CD8-positive, alpha-beta memory T cell (primary cell): Measurements from ENCODE around the gene BBS5. TPM values are rescaled to one million over a fixed set of nuclear protein-coding genes. Genes with fewer than 3 reads are reported as not detected.
"Not testable (repeated sequence)": the region's sequence is repeated elsewhere in the genome, so short reads cannot be mapped to it uniquely, and the experiment has no call there.

Source experiments
- CTCF ChIA-PET: fragments of 350-600 bp; sonication (Branson Sonifier 250); formaldehyde crosslinking; loops from one replicate; lab custom pipeline; 2021; ENCODE audit warnings: antibody characterized with exemption; lab: Charles Lee
- POLR2A ChIA-PET: fragments of 350-600 bp; sonication (Branson Sonifier 250); formaldehyde crosslinking; loops from one replicate; lab custom pipeline; 2021; ENCODE audit warnings: antibody characterized with exemption; lab: Charles Lee
- DNase-seq, 5 donors: peaks; one replicate each; pipeline versions ENCODE4 v3.0.0 to v3.0.0-alpha.2; 2020 to 2022; ENCODE audit warnings: mixed read lengths in 1 of 5
- H3K27ac ChIP-seq: one replicate; pipeline ENCODE4 v1.7.0; 2013; ENCODE audit warnings: low read depth, mild to moderate bottlenecking, low read length, moderate library complexity
- H3K27me3 ChIP-seq: 2 replicates; pipeline ENCODE4 v1.7.0; 2013; ENCODE audit warnings: low read length, mild to moderate bottlenecking; ENCODE audit not compliant: insufficient read depth, poor library complexity, severe bottlenecking
- H3K36me3 ChIP-seq: 2 replicates; pipeline ENCODE4 v1.7.0; 2013; ENCODE audit warnings: mild to moderate bottlenecking, low read length, moderate library complexity; ENCODE audit not compliant: insufficient read depth
- H3K4me1 ChIP-seq: 2 replicates; pipeline ENCODE4 v1.7.0; 2013; ENCODE audit warnings: mild to moderate bottlenecking, low read length, moderate library complexity; ENCODE audit not compliant: insufficient read depth
- H3K4me3 ChIP-seq: 2 replicates; pipeline ENCODE4 v1.7.0; 2013; ENCODE audit warnings: mild to moderate bottlenecking, low read length
- H3K9me3 ChIP-seq: 2 replicates; pipeline ENCODE4 v1.7.0; 2013; ENCODE audit warnings: mild to moderate bottlenecking, low read length
- H3K27ac Mint-ChIP-seq, 8 donors: one replicate each; pipeline ENCODE4 v1.8.0; 2020 to 2021; ENCODE audit warnings: mixed read lengths in 8 of 8, mild to moderate bottlenecking in 6 of 8, inconsistent platforms in 3 of 8, moderate library complexity in 3 of 8
- H3K27me3 Mint-ChIP-seq, 2 donors: one replicate each; pipeline ENCODE4 v1.8.0; 2020 to 2021; ENCODE audit warnings: mixed read lengths in 2 of 2, mild to moderate bottlenecking in 1 of 2, moderate library complexity in 1 of 2
- H3K36me3 Mint-ChIP-seq, 3 donors: one replicate each; pipeline ENCODE4 v1.8.0; 2020 to 2021; ENCODE audit warnings: mixed read lengths in 3 of 3, inconsistent platforms in 1 of 3, mild to moderate bottlenecking in 1 of 3
- H3K4me1 Mint-ChIP-seq, 3 donors: one replicate each; pipeline ENCODE4 v1.8.0; 2020 to 2021; ENCODE audit warnings: mixed read lengths in 3 of 3, inconsistent platforms in 1 of 3, mild to moderate bottlenecking in 1 of 3
- H3K4me3 Mint-ChIP-seq, 7 donors: one replicate each; pipeline ENCODE4 v1.8.0; 2020 to 2021; ENCODE audit warnings: mixed read lengths in 7 of 7, mild to moderate bottlenecking in 6 of 7, moderate library complexity in 4 of 7, inconsistent platforms in 2 of 7
- H3K9me3 Mint-ChIP-seq, 5 donors: one replicate each; pipeline ENCODE4 v1.8.0; 2020 to 2022; ENCODE audit warnings: mixed read lengths in 5 of 5, mild to moderate bottlenecking in 3 of 5, moderate library complexity in 2 of 5, inconsistent platforms in 1 of 5
- polyA plus RNA-seq: library from polyadenylated mRNA; unstranded; fragments of 300-500 nt; fragmentation: Illumina TruSeq; gene quantifications from one replicate; pipeline ENCODE4 v1.2.3, GENCODE V29; 2021
- total RNA-seq, 2 experiments: library from RNA; stranded (reverse); gene quantifications; one replicate each; pipeline ENCODE4 v1.2.3, GENCODE V29; 2021

BBS5 gene
- total and polyA plus RNA-seq, 3 experiments from 2014 or later, result 0.94 to 4.8 (median 3.8) TPM

GRCh38 chr2:169452080-169452479, 27.2 kb upstream of the BBS5 start:
- H3K4me1 ChIP-seq, result no peaks in the 10 kb centered on the region
- H3K4me3 ChIP-seq, result no peak overlapping the region
- Mint-ChIP-seq H3K27ac (no peak overlapping the region), H3K9me3 (peaks cover 0 to 2% (median 0%) of the 10 kb centered on the region in 5 donors), H3K4me1 (no peaks in the 10 kb centered on the region), H3K4me3 (no peak overlapping the region), H3K27me3 (peaks cover 1 to 19% of the 10 kb centered on the region in 2 donors), H3K36me3 (no peaks in the 10 kb centered on the region)
- ChIA-PET CTCF (interaction anchor here (1.3 kb wide), 1 partner anchor 316 kb away, joined by 4 read pairs; no protein-coding TSS in a partner anchor), POLR2A (no interaction called here)
- no peaks in the 10 kb centered on the region for H3K36me3 ChIP-seq
- no peaks in the 10 kb centered on the region for H3K9me3 ChIP-seq
- no peak for DNase-seq
- H3K27me3 ChIP-seq, result no peaks in the 10 kb centered on the region
- no peak overlapping the region for H3K27ac ChIP-seq

DNA sequence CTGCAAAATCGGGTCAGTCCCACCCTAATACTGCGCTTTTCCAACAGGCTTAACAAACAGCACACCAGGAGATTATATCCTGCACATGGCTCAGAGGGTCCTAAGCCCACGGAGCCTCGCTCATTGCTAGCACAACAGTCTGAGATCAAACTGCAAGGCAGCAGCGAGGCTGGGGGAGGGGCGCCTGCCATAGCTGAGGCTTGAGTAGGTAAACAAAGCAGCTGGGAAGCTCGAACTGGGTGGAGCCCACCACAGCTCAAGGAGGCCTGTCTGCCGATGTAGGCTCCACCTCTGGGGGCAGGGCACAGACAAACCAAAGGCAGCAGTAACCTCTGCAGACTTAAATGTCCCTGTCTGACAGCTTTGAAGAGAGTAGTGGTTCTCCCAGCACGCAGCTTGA, 26.2 kb upstream of the BBS5 start:
- H3K9me3 Mint-ChIP-seq, result not testable (repeated sequence)

GRCh38 chr2:169461143-169461542, 18.2 kb upstream of the BBS5 start:
- ChIA-PET CTCF (no interaction called here), POLR2A (no interaction called here)
- Mint-ChIP-seq H3K9me3 (no peaks in the 10 kb centered on the region), H3K4me3 (no peak overlapping the region), H3K36me3 (no peaks in the 10 kb centered on the region), H3K27me3 (peaks cover 0 to 1% of the 10 kb centered on the region in 2 donors), H3K4me1 (peaks cover 0 to 11% (median 3%) of the 10 kb centered on the region in 3 donors), H3K27ac (no peak overlapping the region)
- Histone ChIP-seq H3K27me3 (no peaks in the 10 kb centered on the region), H3K36me3 (no peaks in the 10 kb centered on the region), H3K27ac (no peak overlapping the region), H3K4me3 (no peak overlapping the region), H3K4me1 (no peaks in the 10 kb centered on the region), H3K9me3 (no peaks in the 10 kb centered on the region)
- no peak for DNase-seq

More for the DNA sequence above, 26.2 kb upstream of the BBS5 start:
- CTCF ChIA-PET, result interaction anchor here (1.3 kb wide), 1 partner anchor 315 kb away, joined by 4 read pairs; no protein-coding TSS in a partner anchor
- H3K4me3 Mint-ChIP-seq, H3K9me3 ChIP-seq, POLR2A ChIA-PET, H3K36me3 ChIP-seq, H3K4me1 Mint-ChIP-seq, H3K36me3 Mint-ChIP-seq, DNase-seq, H3K27ac Mint-ChIP-seq, H3K27ac ChIP-seq, H3K4me1 ChIP-seq, H3K4me3 ChIP-seq, H3K27me3 ChIP-seq: not testable (repeated sequence)
- H3K27me3 Mint-ChIP-seq, result peaks cover 1 to 17% of the 10 kb centered on the region in 2 donors

- H3K4me1 Mint-ChIP-seq, result peaks cover 0 to 11% (median 3%) of the 10 kb centered on the region in 3 donors
Measured at GRCh38 chr2:169462896-169463695, 16.2 kb upstream of the BBS5 start.

GRCh38 chr2:169464466-169464865, 14.8 kb upstream of the BBS5 start:
- Histone ChIP-seq H3K27me3 (no peaks in the 10 kb centered on the region), H3K4me3 (no peak overlapping the region), H3K27ac (no peak overlapping the region), H3K4me1 (no peaks in the 10 kb centered on the region), H3K36me3 (no peaks in the 10 kb centered on the region), H3K9me3 (no peaks in the 10 kb centered on the region)
- CTCF ChIA-PET, result no interaction called here
- Mint-ChIP-seq H3K27me3 (no peaks in the 10 kb centered on the region), H3K27ac (no peak overlapping the region), H3K4me3 (no peak overlapping the region), H3K36me3 (no peaks in the 10 kb centered on the region), H3K9me3 (no peaks in the 10 kb centered on the region), H3K4me1 (peaks cover 0 to 11% (median 3%) of the 10 kb centered on the region in 3 donors)
- DNase-seq, result no peak
- POLR2A ChIA-PET, result interaction anchor here (0.6 kb wide), 1 partner anchor 96 kb away, joined by 3 read pairs; no protein-coding TSS in a partner anchor

More at GRCh38 chr2:169462896-169463695, 16.2 kb upstream of the BBS5 start:
- H3K4me1 ChIP-seq, result no peaks in the 10 kb centered on the region
- no peaks in the 10 kb centered on the region for H3K9me3 ChIP-seq
- no peaks in the 10 kb centered on the region for H3K36me3 Mint-ChIP-seq
- peak overlapping the region in 2 of 8 donors; percentile 15 to 18 for H3K27ac Mint-ChIP-seq
- H3K27me3 Mint-ChIP-seq, result peaks cover 0 to 1% of the 10 kb centered on the region in 2 donors
- no peak overlapping the region for H3K27ac ChIP-seq
- ChIA-PET CTCF (no interaction called here), POLR2A (interaction anchor here (0.6 kb wide), 1 partner anchor 363 kb away, joined by 4 read pairs; no protein-coding TSS in a partner anchor)
- no peak for DNase-seq
- no peaks in the 10 kb centered on the region for H3K9me3 Mint-ChIP-seq
- H3K4me3 ChIP-seq, result no peak overlapping the region
- H3K27me3 ChIP-seq, result no peaks in the 10 kb centered on the region
- no peaks in the 10 kb centered on the region for H3K36me3 ChIP-seq
- H3K4me3 Mint-ChIP-seq, result no peak overlapping the region

DNA sequence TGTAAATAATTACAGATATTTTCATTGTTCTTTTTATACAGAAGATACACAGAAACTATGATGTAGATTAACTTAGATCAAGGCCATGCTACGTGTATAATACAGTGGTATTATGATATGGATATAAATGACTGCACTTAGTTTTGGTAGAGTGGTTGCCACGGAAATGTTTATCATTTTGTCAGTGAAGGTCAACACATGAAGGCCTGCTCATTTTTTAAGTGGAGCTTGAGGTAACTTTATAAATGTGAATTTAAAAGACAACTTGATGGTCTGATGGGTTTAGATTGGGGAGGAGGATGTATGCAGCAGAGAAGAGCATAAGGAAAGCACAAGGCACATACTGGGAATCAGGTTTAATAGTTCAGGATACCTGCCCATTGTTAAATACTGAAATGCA, 14.4 kb upstream of the BBS5 start:
- no peak overlapping the region for H3K27ac Mint-ChIP-seq
- no peaks in the 10 kb centered on the region for H3K27me3 Mint-ChIP-seq
- DNase-seq, result no peak
- H3K27me3 ChIP-seq, result no peaks in the 10 kb centered on the region
- H3K4me3 ChIP-seq, result no peak overlapping the region
- H3K36me3 Mint-ChIP-seq, result no peaks in the 10 kb centered on the region
- ChIA-PET CTCF (no interaction called here), POLR2A (no interaction called here)
- peak overlapping the region in 1 of 7 donors; percentile 50 for H3K4me3 Mint-ChIP-seq
- no peak overlapping the region for H3K27ac ChIP-seq
- H3K4me1 ChIP-seq, result no peaks in the 10 kb centered on the region
- H3K9me3 ChIP-seq, result no peaks in the 10 kb centered on the region
- H3K36me3 ChIP-seq, result no peaks in the 10 kb centered on the region
- no peaks in the 10 kb centered on the region for H3K9me3 Mint-ChIP-seq
- peaks cover 0 to 11% (median 3%) of the 10 kb centered on the region in 3 donors for H3K4me1 Mint-ChIP-seq

DNA sequence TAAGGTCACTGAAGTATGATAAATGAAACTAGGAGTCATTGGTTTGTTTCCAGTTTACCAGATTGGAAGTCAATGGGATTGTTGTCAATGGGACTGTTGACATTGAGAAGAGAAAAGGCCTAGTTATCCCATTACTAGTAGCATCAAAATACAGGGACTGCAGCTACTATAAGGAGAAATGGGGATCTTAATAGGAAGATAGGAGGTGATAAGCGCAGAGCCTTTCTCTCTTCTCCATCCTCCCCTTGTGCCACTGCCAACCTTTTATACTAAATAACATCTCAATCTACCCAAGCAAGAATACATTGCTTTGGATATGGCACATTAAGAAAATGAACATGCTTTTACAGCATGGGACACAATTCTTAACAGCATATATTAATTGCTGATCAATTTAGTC, 10.5 kb upstream of the BBS5 start:
- no peak for DNase-seq
- no peak overlapping the region for H3K4me3 ChIP-seq
- CTCF ChIA-PET, result interaction anchor here (2.0 kb wide), 1 partner anchor 11 kb away, joined by 12 read pairs; the partner anchor contains the start of gene BBS5
- H3K27ac ChIP-seq, result no peak overlapping the region
- H3K9me3 Mint-ChIP-seq, result no peaks in the 10 kb centered on the region
- H3K27ac Mint-ChIP-seq, result no peak overlapping the region
- H3K27me3 Mint-ChIP-seq, result no peaks in the 10 kb centered on the region
- H3K27me3 ChIP-seq, result no peaks in the 10 kb centered on the region
- peaks cover 0 to 3% (median 3%) of the 10 kb centered on the region in 3 donors for H3K4me1 Mint-ChIP-seq
- no peaks in the 10 kb centered on the region for H3K4me1 ChIP-seq
- H3K36me3 Mint-ChIP-seq, result no peaks in the 10 kb centered on the region
- H3K4me3 Mint-ChIP-seq, result no peak overlapping the region
- H3K36me3 ChIP-seq, result no peaks in the 10 kb centered on the region
- POLR2A ChIA-PET, result interaction anchor here (1.5 kb wide), 1 partner anchor 11 kb away, joined by 5 read pairs; the partner anchor contains the start of gene BBS5
- no peaks in the 10 kb centered on the region for H3K9me3 ChIP-seq

- Mint-ChIP-seq H3K27ac (no peak overlapping the region), H3K9me3 (no peaks in the 10 kb centered on the region)
Measured at GRCh38 chr2:169469952-169470572, 9.2 kb upstream of the BBS5 start.

More at GRCh38 chr2:169469952-169470572, 9.2 kb upstream of the BBS5 start:
- POLR2A ChIA-PET, result interaction anchor here (1.5 kb wide), 1 partner anchor 9 kb away, joined by 5 read pairs; the partner anchor contains the start of gene BBS5
- H3K4me3 ChIP-seq, result no peak overlapping the region
- Mint-ChIP-seq H3K36me3 (no peaks in the 10 kb centered on the region), H3K4me3 (no peak overlapping the region), H3K4me1 (peaks cover 0 to under 1% (median under 1%) of the 10 kb centered on the region in 3 donors), H3K27me3 (no peaks in the 10 kb centered on the region)
- no peak overlapping the region for H3K27ac ChIP-seq
- no peaks in the 10 kb centered on the region for H3K9me3 ChIP-seq
- CTCF ChIA-PET, result interaction anchor here (2.0 kb wide), 1 partner anchor 9 kb away, joined by 12 read pairs; the partner anchor contains the start of gene BBS5
- H3K27me3 ChIP-seq, result no peaks in the 10 kb centered on the region
- H3K36me3 ChIP-seq, result no peaks in the 10 kb centered on the region
- DNase-seq, result no peak
- no peaks in the 10 kb centered on the region for H3K4me1 ChIP-seq
